Measurements from ENCODE around the gene CAMK2N1.

- TF ChIP-seq CTCF (optimal IDR thresholded peaks at IDR 0.05 in 1 of 3, IDR thresholded peaks at IDR 0.05 in 1 of 3, conservative IDR thresholded peaks at IDR 0.05 in 1 of 3; ENCODE audit: extremely low read depth in 1 of 3, insufficient read depth in 2 of 3, low read length in 3 of 3) (no peak), EZH2 (IDR thresholded peaks at IDR 0.05; ENCODE audit: low read length) (no peak)
Observed at GRCh38 chr1:20485527-20486456, at the start of gene CAMK2N1.
